CMK (cell line): ENCODE data around the gene OR10G4.
"Not testable (repeated sequence)": the region's sequence is repeated elsewhere in the genome, so short reads cannot be mapped to it uniquely, and the experiment has no call there.

Experiments
- DNase-seq: peaks from one replicate; pipeline ENCODE4 v3.0.0-alpha.2; 2010; ENCODE audit warnings: low read depth

OR10G4 gene

GRCh38 chr11:124012697-124013096 lies at the start of gene OR10G4:
Gene OR10G4, plus strand, starts transcription at chr11:124012997. Its CDS starts 2,578 bp downstream, at chr11:124015575.
- DNase-seq: no peak

GRCh38 chr11:123973816-123974215 lies 39.0 kb upstream of the OR10G4 start:
- DNase-seq: no peak

GRCh38 chr11:123976770-123977560 lies 35.8 kb upstream of the OR10G4 start:
- no peak for DNase-seq

GRCh38 chr11:123977731-123978347 lies 35.0 kb upstream of the OR10G4 start, which contains the start of gene OR10S1:
Gene OR10S1, minus strand, starts transcription at chr11:123977781. Its CDS starts 117 bp downstream, at chr11:123977664.
- DNase-seq: no peak

- no peak for DNase-seq
These were observed 33.5 kb upstream of the OR10G4 start for GRCh38 chr11:123979311-123979710.

GRCh38 chr11:123995119-123995518 lies 17.7 kb upstream of the OR10G4 start, which contains the start of gene OR10G6:
Gene OR10G6, minus strand, starts transcription at chr11:123995161. Its CDS starts 0 bp downstream, at chr11:123995161.
- no peak for DNase-seq

- not testable (repeated sequence) for DNase-seq
These were observed 3.0 kb downstream of the OR10G4 start for GRCh38 chr11:124015837-124016236.

GRCh38 chr11:124026498-124026897 lies 13.7 kb downstream of the OR10G4 start, which contains the start of gene OR10G8:
Gene OR10G8, plus strand, starts transcription at chr11:124026798. Its CDS starts 2,825 bp downstream, at chr11:124029623.
- no peak for DNase-seq

- no peak for DNase-seq
These were observed 23.9 kb downstream of the OR10G4 start for GRCh38 chr11:124036666-124037065.

- DNase-seq: no peak
These were observed 26.8 kb downstream of the OR10G4 start for GRCh38 chr11:124039557-124039956.

GRCh38 chr11:124041254-124041653 lies 28.5 kb downstream of the OR10G4 start, which contains the start of gene OR10G7:
Gene OR10G7, minus strand, starts transcription at chr11:124041325. Its CDS starts 2,324 bp downstream, at chr11:124039001.
- DNase-seq: no peak

GRCh38 chr11:124043420-124043819 lies 30.6 kb downstream of the OR10G4 start:
- no peak for DNase-seq

- DNase-seq: no peak
These were observed 38.0 kb downstream of the OR10G4 start for GRCh38 chr11:124050748-124051147.

GRCh38 chr11:124052966-124053365 lies 40.2 kb downstream of the OR10G4 start:
- no peak for DNase-seq
